Kidney (tissue), 14 donors: ENCODE data around the gene HRK. TPM values are rescaled to one million over a fixed set of nuclear protein-coding genes. Genes with fewer than 3 reads are reported as not detected.

Source experiments
- DNase-seq, 5 donors: peaks; one replicate each; pipeline ENCODE4 v3.0.0-alpha.2; 2013 to 2020
- FAIRE-seq: peaks from 2 replicates; lab custom pipeline; 2012; peaks lifted over from hg19 to GRCh38; lab: Jason Lieb, UNC
- H3K27ac ChIP-seq, 2 donors: one replicate each; pipeline ENCODE4 v1.7.0; 2013; ENCODE audit warnings: low read depth in 2 of 2, low read length in 2 of 2, inconsistent platforms in 1 of 2
- H3K27me3 ChIP-seq: one replicate; pipeline ENCODE4 v1.7.1; 2013; ENCODE audit warnings: low read length, inconsistent platforms; ENCODE audit not compliant: control insufficient read depth, insufficient read depth
- H3K36me3 ChIP-seq, 3 donors: one replicate each; pipeline versions ENCODE4 v1.7.0 to v1.7.1; 2013; ENCODE audit warnings: low read length in 3 of 3, control low read depth in 1 of 3, inconsistent platforms in 1 of 3; ENCODE audit not compliant: insufficient read depth in 3 of 3, control insufficient read depth in 2 of 3
- H3K4me1 ChIP-seq, 3 donors: one replicate each; pipeline versions ENCODE4 v1.7.0 to v1.7.1; 2013; ENCODE audit warnings: low read length in 3 of 3, inconsistent platforms in 1 of 3, low read depth in 1 of 3; ENCODE audit not compliant: control insufficient read depth in 2 of 3, insufficient read depth in 2 of 3
- H3K4me3 ChIP-seq, 3 donors: one replicate each; pipeline versions ENCODE4 v1.7.0 to v1.8.1; 2013; ENCODE audit warnings: low read length in 3 of 3, control low read depth in 1 of 3, inconsistent platforms in 1 of 3
- H3K9ac ChIP-seq, 3 donors: one replicate each; pipeline versions ENCODE4 v1.7.0 to v1.7.1; 2013; ENCODE audit warnings: low read length in 3 of 3, control low read depth in 1 of 3, inconsistent platforms in 1 of 3
- H3K9me3 ChIP-seq, 3 donors: one replicate each; pipeline versions ENCODE4 v1.7.0 to v1.7.1; 2013; ENCODE audit warnings: low read length in 3 of 3, control low read depth in 1 of 3, inconsistent platforms in 1 of 3; ENCODE audit not compliant: control insufficient read depth in 2 of 3, insufficient read depth in 1 of 3
- intact Hi-C: fragments of 100-400 bp; cut with DNase I; formaldehyde crosslinking; loops from one replicate; pipeline ENCODE4 v1.11.1; 2022
- polyA plus RNA-seq: library from polyadenylated mRNA; stranded (reverse); fragments of 350-450 nt; fragmentation: Illumina TruSeq; extraction: RNeasy Lipid Tissue Mini Kit (QIAGEN cat#74804); gene quantifications from one replicate; pipeline ENCODE4 v1.2.3, GENCODE V29; 2014; ENCODE audit warnings: low read depth, low replicate concordance; ENCODE audit not compliant: insufficient read depth
- total RNA-seq: library from RNA; stranded (reverse); fragmentation: NEBNext Ultra II Directional; extraction: Animal tissue kit (Norgen Biotek cat#: 25700); gene quantifications from one replicate; pipeline ENCODE4 v1.2.1, GENCODE V29; 2021
- TF ChIP-seq, protein P1 (sequence below): IDR thresholded peaks from 3 replicates; pipeline ENCODE4 v1.5.1; 2012; ENCODE audit warnings: mild to moderate bottlenecking, moderate library complexity, borderline replicate concordance; ENCODE audit not compliant: insufficient read depth; ENCODE audit errors: extremely low read depth
- donor health status: control.
- donor health status: control.
- donor health status: control.
- donor health status: control.
- donor health status: control.
- donor health status: DM: yes; HTN: yes; CAD: no.
- donor health status: Normal renal cell carcinoma (clear cell type).

Gene HRK
- total and polyA plus RNA-seq, 2 donors from 2014 or later, result 5.0 TPM; not detected in 1

GRCh38 chr12:116852303-116852702 lies 28.9 kb downstream of the HRK start:
- intact Hi-C loops, result no loop called here
- no peaks in the 10 kb centered on the region for H3K36me3 ChIP-seq
- no peak for DNase-seq
- no peaks in the 10 kb centered on the region for H3K27me3 ChIP-seq
- no peak overlapping the region for H3K27ac ChIP-seq
- TF ChIP-seq, protein P1, sequence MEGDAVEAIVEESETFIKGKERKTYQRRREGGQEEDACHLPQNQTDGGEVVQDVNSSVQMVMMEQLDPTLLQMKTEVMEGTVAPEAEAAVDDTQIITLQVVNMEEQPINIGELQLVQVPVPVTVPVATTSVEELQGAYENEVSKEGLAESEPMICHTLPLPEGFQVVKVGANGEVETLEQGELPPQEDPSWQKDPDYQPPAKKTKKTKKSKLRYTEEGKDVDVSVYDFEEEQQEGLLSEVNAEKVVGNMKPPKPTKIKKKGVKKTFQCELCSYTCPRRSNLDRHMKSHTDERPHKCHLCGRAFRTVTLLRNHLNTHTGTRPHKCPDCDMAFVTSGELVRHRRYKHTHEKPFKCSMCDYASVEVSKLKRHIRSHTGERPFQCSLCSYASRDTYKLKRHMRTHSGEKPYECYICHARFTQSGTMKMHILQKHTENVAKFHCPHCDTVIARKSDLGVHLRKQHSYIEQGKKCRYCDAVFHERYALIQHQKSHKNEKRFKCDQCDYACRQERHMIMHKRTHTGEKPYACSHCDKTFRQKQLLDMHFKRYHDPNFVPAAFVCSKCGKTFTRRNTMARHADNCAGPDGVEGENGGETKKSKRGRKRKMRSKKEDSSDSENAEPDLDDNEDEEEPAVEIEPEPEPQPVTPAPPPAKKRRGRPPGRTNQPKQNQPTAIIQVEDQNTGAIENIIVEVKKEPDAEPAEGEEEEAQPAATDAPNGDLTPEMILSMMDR, result no peak
- no peaks in the 10 kb centered on the region for H3K9me3 ChIP-seq
- H3K9ac ChIP-seq, result no peak overlapping the region
- no peak for FAIRE-seq
- no peak overlapping the region for H3K4me3 ChIP-seq
- H3K4me1 ChIP-seq, result no peaks in the 10 kb centered on the region

DNA sequence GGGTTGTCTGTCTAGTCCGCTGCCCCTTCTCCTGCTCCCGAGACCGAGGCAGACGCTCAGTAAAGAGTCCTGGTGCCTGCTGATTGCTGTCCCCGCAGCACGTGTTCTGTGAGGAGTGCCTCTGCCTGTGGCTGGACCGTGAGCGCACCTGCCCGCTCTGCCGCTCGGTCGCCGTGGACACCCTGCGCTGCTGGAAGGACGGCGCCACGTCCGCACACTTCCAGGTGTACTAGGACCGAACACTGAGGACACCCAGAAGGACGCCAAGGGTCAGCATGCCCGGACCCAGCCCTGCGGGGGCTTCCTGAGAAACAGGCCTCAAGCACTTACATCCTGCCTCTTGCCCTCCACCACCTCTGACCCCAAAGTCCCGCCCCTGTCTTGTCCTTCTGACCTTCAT lies 32.0 kb downstream of the HRK start:
- Histone ChIP-seq H3K4me3 (no peak overlapping the region), H3K9me3 (no peaks in the 10 kb centered on the region), H3K27ac (no peak overlapping the region), H3K36me3 (no peaks in the 10 kb centered on the region), H3K4me1 (no peaks in the 10 kb centered on the region), H3K9ac (no peak overlapping the region), H3K27me3 (no peaks in the 10 kb centered on the region)
- FAIRE-seq, result no peak
- DNase-seq, result no peak
- intact Hi-C loops, result no loop called here
- TF ChIP-seq, protein P1, result no peak

DNA sequence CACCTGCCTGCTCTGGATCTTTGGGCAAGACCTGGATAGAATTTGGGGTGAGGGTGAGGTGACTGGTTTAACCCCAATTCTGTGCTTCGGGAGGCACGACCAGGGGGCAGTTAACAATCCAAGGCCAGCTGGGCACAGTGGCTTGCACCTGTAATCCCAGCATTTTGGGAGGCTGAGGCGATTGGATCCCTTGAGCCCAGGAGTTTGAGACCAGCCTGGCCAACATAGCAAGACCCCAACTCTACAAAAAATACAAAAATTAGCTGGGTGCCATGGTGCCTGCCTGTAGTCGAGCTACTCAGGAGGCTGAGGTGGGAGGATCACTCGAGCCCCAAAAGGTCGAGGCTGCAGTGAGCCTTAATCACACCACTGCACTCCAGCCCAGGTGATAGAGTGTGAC lies 38.2 kb downstream of the HRK start:
- no peaks in the 10 kb centered on the region for H3K9me3 ChIP-seq
- DNase-seq, result no peak
- no peak overlapping the region for H3K27ac ChIP-seq
- intact Hi-C loops, result no loop called here
- no peaks in the 10 kb centered on the region for H3K36me3 ChIP-seq
- no peak for FAIRE-seq
- H3K4me1 ChIP-seq, result no peaks in the 10 kb centered on the region
- TF ChIP-seq, protein P1, result no peak
- no peak overlapping the region for H3K9ac ChIP-seq
- no peaks in the 10 kb centered on the region for H3K27me3 ChIP-seq
- H3K4me3 ChIP-seq, result no peak overlapping the region

DNA sequence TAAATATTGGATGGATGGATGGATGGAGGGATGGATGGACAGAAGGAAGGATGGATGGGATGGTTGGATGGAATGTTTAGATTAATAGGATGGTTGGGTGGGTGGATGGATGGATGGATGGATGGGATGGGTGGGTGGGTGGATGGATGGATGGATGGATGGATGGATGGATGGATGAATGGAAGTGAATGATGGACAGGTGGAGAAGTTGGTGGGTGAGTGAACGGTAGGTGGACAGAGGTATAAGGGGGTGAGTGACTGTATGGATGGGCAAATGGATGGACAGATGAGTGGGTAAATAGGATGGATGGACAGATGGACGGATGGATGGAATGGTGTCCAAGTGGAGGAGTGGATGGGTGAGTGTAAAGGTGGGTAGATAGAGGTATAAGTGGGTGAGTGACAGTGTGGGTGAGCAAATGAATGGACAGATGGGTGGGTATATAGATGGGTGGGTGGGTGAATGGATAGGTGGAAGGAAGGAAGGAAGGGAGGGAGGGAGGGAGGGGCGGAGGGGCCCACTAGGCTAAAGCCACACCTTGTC lies 41.9 kb downstream of the HRK start:
- Histone ChIP-seq H3K9ac (no peak overlapping the region), H3K4me1 (no peaks in the 10 kb centered on the region), H3K27ac (no peak overlapping the region), H3K4me3 (no peak overlapping the region), H3K9me3 (no peaks in the 10 kb centered on the region), H3K36me3 (no peaks in the 10 kb centered on the region), H3K27me3 (no peaks in the 10 kb centered on the region)
- TF ChIP-seq, protein P1, result no peak
- FAIRE-seq, result no peak
- intact Hi-C loops, result no loop called here
- no peak for DNase-seq
